ENCODE data around the gene GRIK2. TPM values are rescaled to one million over a fixed set of nuclear protein-coding genes. Genes with fewer than 3 reads are reported as not detected.

GRIK2 gene
- total RNA-seq (2022; extraction: Qiagen RNA extraction), result 0.35 to 0.44 TPM (median 0.40 TPM) in 5 replicates

GRCh38 chr6:101393251-101393828 lies at the start of gene GRIK2:
TSS of gene GRIK2 (plus strand) at chr6:101393708.

Data from A549 treated with Mapracorat at 1 μM for 4 hours (cell line).